H1 (cell line): Measurements from ENCODE around the gene DOK1. TPM values are rescaled to one million over a fixed set of nuclear protein-coding genes. Genes with fewer than 3 reads are reported as not detected.

Experiments
- CHD1 ChIP-seq: IDR thresholded peaks from 2 replicates; pipeline ENCODE4 v1.6.1; 2012; ENCODE audit warnings: low read depth, low read length, improper control_type of control experiment
- CREB1 ChIP-seq: IDR thresholded peaks from 2 replicates; pipeline ENCODE4 v1.6.1; 2012; ENCODE audit warnings: inconsistent platforms
- SIN3A ChIP-seq, 2 experiments: IDR thresholded peaks in 1 of 2; conservative IDR thresholded peaks in 1 of 2; 2 replicates each; pipeline ENCODE4 v1.6.1; 2011 to 2012; ENCODE audit warnings: low read length in 2 of 2, improper control_type of control experiment in 1 of 2, low read depth in 1 of 2, mild to moderate bottlenecking in 1 of 2
- ZNF274 ChIP-seq: IDR thresholded peaks from 2 replicates; pipeline ENCODE4 v1.7.0; 2012; ENCODE audit warnings: low read length, borderline replicate concordance; ENCODE audit errors: extremely low read depth
- polyA plus RNA-seq, 7 experiments: library from polyadenylated mRNA; depleted of rRNA in 3 of 7; stranded (reverse) in 5 of 7; unstranded in 2 of 7; fragments of >200 nt in 5 of 7; fragments of 200-250 nt in 2 of 7; gene quantifications; 1 replicate in 5 of 7; 2 replicates in 1 of 7; 4 replicates in 1 of 7; pipeline versions ENCODE4 v1.2.1 to v1.2.3, GENCODE V29; 2011 to 2013; ENCODE audit warnings: missing spikeins in 2 of 7, mixed read lengths in 2 of 7
- total RNA-seq: library from RNA; stranded (reverse); fragmentation: NEBNext Ultra II Directional; extraction: Animal tissue kit (Norgen Biotek cat#: 25700); gene quantifications from 2 replicates; pipeline ENCODE4 v1.2.1, GENCODE V29; 2021
- TF ChIP-seq, protein P1 (sequence below): IDR thresholded peaks from 2 replicates; pipeline ENCODE4 v1.6.1; 2012; ENCODE audit warnings: inconsistent platforms

DOK1 gene
- total and polyA plus RNA-seq, 2 of the 8 experiments (the other 6 are each of a cell fraction or from before 2014, with no cell fraction given): 11.0 to 14.3 TPM

DNA sequence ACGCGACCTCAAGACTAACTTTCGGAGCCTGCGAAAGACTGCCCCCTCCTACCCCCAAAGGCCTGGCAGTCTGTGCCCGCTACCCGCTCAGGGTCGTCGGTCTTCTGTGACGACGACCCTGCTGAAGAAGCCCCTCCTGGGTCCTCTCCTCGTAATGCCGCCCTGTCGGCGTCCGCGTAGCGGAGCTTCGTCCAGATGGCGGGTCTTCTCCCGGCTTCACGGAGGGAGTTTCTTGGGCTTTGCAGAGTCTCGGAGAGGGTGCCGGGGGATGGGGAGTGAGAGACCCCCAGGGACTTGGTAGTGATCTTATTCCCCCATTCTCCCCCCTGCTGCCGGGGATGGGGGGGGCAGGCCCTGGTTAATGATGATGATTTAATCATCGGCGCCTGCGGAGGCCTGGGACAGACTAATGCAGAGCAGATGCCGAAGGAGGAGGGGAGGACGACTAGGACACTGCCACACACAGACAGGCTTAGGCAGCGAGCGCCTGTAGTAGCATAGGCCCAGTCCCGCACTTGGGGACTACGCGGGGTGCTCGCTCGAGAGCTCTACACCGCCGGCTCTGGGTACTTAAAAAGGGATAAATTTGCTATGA is 46.5 kb upstream of the DOK1 start (continued):
- 0 out of 4 replicates have a peak, but pooled peaks of 1 of the 2 experiments have one; percentile 12 for TF ChIP-seq SIN3A (conservative IDR thresholded peaks at IDR 0.05 in 1 of 2, IDR thresholded peaks at IDR 0.05 in 1 of 2; ENCODE audit: low read depth in 1 of 2, low read length in 2 of 2)
- TF ChIP-seq CREB1: 0 out of 2 replicates have a peak, but pooled peaks have one; percentile 3
- TF ChIP-seq CHD1: 0 out of 2 replicates have a peak, but pooled peaks have one; percentile 32
- TF ChIP-seq ZNF274: no peak
- TF ChIP-seq, protein P1, sequence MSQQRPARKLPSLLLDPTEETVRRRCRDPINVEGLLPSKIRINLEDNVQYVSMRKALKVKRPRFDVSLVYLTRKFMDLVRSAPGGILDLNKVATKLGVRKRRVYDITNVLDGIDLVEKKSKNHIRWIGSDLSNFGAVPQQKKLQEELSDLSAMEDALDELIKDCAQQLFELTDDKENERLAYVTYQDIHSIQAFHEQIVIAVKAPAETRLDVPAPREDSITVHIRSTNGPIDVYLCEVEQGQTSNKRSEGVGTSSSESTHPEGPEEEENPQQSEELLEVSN: 0 out of 2 replicates have a peak, but pooled peaks have one; percentile 22
